Measurements from ENCODE around the gene PRDM15.

PRDM15 gene

GRCh38 chr21:41761211-41761933 lies 117.8 kb downstream of the PRDM15 start:
- peak; percentile 14 for DNase-seq

GRCh38 chr21:41760411-41760810 lies 118.7 kb downstream of the PRDM15 start:
- DNase-seq, result no peak

GRCh38 chr21:41759926-41760325 lies 119.2 kb downstream of the PRDM15 start:
- no peak for DNase-seq

GRCh38 chr21:41759214-41759840 lies 119.8 kb downstream of the PRDM15 start:
- DNase-seq, result no peak

GRCh38 chr21:41758550-41758949 lies 120.6 kb downstream of the PRDM15 start:
- DNase-seq, result no peak

- DNase-seq, result no peak
Measured at GRCh38 chr21:41755934-41756773, 123.0 kb downstream of the PRDM15 start.

GRCh38 chr21:41755258-41755933 lies 123.7 kb downstream of the PRDM15 start:
- no peak for DNase-seq

GRCh38 chr21:41754479-41754891 lies 124.7 kb downstream of the PRDM15 start:
- DNase-seq, result no peak

- no peak for DNase-seq
Measured at GRCh38 chr21:41753006-41753898, 125.9 kb downstream of the PRDM15 start.

GRCh38 chr21:41752231-41752681 lies 126.9 kb downstream of the PRDM15 start:
- no peak for DNase-seq

- no peak for DNase-seq
Measured at GRCh38 chr21:41751611-41752011, 127.5 kb downstream of the PRDM15 start.

GRCh38 chr21:41750532-41751151 lies 128.5 kb downstream of the PRDM15 start:
- DNase-seq, result no peak

GRCh38 chr21:41750051-41750450 lies 129.1 kb downstream of the PRDM15 start:
- no peak for DNase-seq

GRCh38 chr21:41749286-41749685 lies 129.9 kb downstream of the PRDM15 start:
- no peak for DNase-seq
